AG20443 (cell line): Measurements from ENCODE around the gene ZMYND8.
"Not testable (repeated sequence)": the region's sequence is repeated elsewhere in the genome, so short reads cannot be mapped to it uniquely, and the experiment has no call there.

Source experiments
- DNase-seq: peaks from one replicate; pipeline ENCODE4 v3.0.0; 2012; ENCODE audit warnings: low spot score, mixed read lengths

The ZMYND8 gene

DNA sequence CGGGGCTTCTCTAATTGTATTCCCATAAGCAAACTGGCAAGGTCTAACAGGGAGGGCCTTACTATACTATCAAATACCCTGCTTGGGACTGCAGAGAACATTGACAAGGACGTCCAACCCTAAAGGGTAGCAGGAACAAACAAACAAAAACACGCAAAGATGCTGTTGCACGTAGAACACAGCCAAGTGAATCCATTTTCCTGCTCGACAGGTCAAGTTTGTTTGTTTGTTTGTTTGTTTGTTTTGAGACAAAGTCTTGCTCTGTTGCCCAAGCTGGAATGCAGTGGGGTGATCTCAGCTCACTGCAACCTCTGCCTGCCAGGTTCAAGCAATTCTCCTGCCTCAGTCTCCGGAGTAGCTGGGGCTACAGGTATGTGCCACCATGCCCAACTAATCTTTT lies 91.3 kb downstream of the ZMYND8 start:
- DNase-seq = no peak

DNA sequence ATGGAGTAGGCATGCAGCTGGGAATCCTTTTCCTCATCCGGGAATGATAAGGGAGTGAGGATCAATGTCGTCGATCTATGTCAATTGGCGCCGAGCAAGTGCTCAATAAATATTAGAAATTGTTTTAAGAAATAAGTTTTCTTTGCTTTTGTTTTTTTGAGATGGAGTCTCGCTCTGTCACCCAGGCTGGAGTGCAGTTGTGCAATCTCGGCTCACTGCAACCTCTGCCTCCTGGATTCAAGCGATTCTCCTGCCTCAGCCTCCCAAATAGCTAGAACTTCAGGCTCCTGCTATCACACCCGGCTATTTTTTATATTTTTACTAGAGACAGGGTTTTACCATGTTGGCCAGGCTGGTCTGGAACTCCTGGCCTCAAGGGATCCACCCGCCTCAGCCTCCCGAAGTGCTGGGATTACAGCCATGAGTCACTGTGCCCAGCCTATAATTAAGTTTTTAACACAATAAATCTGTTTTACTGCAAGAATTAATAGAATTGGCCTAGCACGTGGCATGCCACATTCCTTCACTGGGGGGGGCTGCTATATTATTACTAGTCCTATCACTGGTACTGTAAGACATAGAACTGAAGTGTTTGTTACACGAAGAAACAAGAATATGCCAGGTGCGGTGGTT lies 92.2 kb downstream of the ZMYND8 start:
- DNase-seq = not testable (repeated sequence)

DNA sequence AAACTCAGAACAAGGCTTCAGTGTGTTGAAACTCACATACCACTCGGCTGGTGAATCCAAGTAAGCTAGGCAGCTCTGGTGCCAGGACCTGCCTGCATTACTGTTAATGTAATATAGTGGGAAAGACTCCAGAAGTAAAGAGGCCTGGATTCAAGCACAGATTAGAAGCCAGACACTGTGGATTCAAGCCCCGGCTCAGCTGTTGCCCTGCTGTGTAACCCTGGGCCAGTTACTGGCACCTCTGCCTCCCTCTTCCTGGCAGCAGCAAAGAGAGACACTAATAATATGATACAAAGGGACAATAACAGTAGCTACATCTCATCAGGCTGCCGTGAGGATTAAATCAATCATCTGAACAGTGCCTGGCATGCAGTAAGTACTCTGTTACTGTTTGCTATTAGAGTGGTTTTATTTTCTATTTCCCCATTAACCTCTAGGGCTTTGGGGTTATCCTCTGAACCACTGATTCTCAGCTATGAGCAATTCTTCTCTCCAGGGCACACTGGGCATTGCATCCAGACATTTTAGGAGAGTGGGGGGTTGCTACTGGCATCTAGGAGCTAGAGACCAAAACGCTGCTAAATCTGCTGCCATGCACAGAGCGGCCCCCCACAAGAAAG lies 92.9 kb downstream of the ZMYND8 start:
- DNase-seq = no peak

DNA sequence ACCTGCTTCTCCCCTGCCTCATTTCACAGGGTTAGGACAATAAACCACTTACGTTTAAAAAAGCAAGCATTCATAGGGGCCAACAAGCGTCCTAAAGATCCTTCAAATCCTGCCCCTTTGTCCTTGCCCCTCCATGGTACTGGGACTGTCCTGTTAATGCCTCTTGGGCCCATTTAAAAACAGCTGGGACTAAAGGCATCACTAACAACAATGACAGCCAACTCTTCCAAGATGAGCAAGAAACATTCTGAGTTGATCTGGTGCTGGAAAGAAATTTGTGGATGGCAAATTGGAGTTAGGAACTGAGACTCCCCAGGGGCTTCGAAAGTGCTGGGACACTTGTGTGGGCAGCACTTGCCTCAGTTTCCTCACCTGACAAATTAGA lies 93.4 kb downstream of the ZMYND8 start:
- no peak for DNase-seq

DNA sequence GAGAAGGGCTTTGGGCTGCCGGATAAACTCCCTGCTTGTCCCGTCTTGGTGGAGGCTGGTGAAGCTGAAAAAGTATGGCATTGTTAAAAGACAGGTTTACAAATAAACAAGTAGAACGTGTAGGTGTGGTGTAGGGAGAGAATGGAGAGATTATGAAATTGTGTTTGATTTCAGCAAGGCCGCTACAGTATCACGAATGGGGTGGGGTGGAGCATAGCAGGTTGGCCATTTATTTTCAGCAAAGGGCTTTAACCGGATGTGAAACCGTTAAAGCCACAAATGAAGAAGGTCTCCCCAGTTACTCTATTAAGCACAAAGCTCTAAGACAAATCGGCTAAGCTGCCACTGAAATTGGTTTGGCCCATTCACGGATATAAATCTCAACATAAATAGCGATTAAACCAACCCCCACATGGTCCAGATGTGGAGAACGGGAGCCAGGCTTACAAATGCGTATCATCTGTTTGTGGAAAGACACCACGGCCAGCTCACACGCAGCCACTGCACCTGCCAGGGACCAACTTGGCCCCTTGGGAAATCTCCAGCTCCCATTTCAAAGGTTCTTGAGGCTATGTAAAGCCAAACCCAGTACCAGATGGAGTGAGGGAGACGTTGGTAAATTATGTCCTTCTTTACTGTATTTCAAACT lies 94.0 kb downstream of the ZMYND8 start:
- no peak for DNase-seq

DNA sequence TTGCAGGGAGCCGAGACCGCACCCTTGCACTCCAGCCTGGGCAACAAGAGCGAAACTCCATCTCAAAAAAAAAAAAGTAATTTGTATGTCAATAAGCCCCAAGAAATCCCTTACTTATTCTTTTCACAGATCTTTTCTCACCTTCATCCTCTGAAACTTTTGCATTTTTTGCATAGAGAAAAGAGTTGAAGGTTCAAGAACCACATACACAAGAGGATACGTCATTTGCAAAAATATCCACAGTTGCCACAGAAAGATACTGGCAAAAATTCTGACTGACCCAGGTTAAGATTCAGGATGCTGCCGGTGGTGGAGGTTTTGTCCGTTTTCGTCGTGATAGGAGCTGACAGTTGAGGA lies 94.5 kb downstream of the ZMYND8 start:
- no peak for DNase-seq

DNA sequence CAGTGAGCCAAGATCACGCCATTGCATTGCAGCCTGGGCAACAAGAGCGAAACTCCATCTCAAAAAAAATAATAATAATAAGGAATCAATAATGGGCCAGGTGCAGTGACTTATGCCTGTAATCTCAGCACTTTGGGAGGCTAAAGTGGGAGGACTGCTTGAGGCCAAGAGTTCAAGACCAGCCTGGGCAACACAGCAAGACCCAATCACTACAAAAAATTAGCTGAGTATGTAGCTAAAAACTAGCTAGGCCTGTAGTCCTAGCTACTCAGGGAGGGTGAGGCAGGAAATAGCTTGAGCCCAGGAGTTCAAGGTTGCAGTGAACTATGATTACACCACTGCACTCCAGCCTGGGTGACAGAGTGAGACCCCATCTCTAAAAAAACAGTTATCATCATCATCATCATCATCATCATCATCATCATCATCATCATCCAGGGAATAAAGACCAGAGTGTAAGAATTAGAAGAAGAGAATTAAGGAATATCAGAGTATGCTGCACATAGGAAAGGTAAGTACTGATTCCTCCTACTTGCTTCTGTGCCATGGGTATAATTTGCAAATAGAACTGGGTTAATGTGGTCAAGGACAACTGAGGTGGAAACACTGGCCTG lies 95.2 kb downstream of the ZMYND8 start:
- not testable (repeated sequence) for DNase-seq

DNA sequence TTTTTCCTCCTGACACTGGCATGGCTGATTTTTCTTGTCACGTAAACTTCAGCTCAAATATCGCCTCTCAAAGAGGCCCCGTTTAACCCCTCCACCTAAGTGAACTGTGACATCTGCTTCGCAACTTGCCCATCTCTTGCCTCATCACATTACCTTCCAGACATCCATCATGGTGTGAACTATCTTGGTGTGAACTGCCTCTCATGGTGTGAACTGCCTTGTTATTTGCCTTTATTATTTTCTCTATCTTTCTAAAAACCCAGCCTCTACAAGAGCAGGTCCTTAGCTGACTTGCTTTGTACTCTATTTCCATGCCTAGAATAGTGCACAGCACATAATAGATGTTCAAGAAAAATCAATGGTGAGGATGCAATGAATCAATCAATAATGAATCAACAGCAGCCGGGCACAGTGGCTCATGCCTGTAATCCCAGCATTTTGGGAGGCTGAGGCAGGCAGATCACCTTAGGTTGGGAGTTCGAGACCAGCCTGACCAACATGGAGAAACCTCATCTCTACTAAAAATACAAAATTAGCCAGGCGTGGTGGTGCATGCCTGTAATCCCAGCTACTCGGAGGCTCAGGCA lies 95.9 kb downstream of the ZMYND8 start:
- not testable (repeated sequence) for DNase-seq

DNA sequence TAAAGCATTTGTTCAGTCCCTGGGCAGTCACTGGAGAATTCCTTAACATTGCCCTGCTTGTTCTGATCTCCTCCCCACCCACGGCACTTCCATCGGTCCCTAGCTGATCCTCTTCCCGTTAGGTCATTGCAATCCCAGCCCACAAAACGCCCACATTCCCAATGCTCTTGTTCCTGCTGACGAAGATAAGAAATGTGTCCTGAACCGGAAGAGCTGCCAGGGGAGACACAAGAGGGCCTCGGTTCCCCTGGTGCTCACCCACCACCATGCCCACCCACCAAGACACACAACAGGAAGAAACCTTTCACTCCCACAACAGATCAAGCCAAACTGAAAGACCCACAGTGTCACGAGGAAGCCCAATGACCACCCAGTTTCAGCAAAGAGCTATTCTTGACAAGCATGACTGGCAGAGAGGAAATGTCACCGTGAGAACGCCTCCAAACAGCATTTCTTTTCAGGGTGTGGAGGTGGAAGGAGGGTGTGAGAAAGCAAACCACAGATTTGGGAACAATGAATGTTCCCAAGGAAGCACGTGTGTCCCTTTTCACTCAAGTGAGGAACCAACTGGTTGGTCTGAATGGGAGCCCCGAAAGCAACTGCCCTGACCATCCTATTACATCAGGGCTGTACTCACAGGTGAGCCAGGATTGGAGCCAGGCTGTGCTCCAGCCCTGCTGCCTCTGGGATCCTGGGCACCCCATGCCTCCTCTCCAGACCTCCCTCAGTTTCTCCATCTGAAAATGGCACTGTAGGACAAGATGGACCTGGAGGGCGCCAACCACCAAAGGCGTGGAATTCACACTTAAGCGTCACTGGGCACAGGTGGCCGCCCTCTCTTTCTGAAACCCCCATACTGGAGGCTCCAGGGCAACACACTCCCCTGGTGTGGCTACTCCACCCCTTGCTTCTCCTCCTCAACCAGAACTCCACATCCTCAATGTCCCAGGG lies 97.5 kb downstream of the ZMYND8 start:
- DNase-seq = no peak

DNA sequence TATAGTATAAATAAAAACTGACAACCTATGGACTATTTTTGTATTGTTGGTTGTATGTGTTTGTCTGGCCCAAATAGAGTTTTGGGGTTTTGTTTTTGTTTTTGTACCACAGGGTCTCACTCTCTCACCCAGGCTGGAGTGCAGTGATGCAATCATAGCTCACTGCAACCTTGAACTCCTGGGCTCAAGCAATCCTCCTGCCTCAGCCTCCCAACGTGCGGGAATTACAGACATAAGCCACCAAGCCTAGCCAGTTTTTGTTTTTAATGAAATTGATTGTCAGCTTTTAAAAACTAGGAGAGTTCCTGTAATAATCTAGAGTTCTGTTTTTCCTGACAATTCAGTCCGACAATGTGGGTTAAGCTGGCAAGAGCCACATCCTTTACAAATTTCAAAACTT lies 98.7 kb downstream of the ZMYND8 start:
- DNase-seq = no peak

DNA sequence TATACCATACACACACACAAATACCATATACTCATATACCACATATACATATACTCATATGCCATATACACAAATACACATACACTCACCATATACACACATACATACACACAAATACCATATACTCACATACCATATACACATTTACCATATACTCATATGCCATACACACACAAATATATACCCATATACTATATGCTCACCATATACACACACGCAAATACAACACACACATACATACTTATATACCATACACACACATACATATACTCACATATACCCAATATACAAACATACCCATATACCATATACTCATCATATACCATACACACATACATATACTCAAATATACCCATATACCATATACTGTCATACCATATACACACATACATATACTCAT lies 99.2 kb downstream of the ZMYND8 start:
- DNase-seq = no peak

DNA sequence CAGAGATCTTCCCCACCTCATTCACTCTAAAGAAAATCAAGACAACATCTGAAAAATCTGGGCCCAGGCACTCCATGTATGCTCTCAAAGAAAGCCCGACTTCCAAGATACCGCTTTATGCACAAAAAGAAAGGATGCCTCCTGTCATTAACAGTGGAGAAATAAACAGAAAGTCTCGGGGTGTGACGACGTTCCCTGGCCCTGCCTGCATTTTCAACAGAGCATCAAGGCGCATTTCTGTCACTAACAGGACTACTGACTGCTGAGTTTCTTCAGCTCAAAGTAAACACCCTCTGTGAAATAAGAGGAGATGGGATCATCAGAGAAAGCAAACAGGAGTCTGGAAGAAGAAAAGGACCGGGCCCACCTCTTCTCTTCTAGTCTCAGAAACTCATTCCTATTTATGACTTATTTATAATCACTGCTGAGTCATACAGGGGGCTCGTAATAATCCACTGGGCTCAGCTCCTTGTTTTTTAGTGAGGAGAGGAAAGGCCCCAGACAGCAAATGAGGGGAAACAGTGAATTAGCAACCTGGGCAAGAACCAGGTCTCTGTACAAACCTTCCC lies 99.7 kb downstream of the ZMYND8 start:
- peak; percentile 39 for DNase-seq

DNA sequence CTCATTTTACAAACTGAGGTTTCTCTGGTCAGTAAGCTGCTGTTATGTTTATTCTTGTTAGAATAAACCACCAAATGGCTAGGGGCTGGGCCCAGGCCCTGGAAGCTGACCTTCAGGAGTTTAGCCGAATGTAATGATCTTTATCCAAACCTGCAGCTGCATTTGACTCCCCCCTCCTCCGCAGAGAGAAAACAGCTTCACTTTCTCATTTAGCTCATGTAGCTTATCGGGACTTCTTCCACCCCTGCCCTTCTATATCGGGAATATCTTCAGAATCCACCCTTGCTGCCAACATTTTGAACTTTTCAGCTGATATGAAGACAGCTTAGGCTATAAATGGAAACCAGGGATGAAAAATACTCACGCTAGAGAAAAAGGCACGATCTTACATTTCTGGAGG lies 102.6 kb downstream of the ZMYND8 start:
- no peak for DNase-seq

DNA sequence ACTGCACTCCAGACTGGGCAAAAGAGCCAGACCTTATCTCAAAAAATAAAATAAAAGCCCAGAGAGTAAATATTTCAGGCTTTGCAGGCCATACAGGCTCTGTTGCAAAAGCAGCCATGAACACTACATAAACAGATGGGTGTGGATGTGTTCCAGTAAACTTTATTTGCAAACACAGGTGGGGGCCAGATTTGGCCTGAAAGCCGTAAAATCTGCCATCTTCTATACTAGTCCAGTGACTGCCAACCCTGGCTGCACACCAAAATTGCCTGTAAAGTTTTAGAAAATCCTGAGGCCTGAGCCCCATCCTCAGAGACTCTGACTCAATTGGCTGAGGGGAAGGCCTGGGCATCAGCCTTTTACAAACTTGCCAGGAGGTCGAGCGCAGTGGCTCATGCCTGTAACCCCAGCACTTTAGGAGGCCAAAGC lies 103.6 kb downstream of the ZMYND8 start:
- no peak for DNase-seq

DNA sequence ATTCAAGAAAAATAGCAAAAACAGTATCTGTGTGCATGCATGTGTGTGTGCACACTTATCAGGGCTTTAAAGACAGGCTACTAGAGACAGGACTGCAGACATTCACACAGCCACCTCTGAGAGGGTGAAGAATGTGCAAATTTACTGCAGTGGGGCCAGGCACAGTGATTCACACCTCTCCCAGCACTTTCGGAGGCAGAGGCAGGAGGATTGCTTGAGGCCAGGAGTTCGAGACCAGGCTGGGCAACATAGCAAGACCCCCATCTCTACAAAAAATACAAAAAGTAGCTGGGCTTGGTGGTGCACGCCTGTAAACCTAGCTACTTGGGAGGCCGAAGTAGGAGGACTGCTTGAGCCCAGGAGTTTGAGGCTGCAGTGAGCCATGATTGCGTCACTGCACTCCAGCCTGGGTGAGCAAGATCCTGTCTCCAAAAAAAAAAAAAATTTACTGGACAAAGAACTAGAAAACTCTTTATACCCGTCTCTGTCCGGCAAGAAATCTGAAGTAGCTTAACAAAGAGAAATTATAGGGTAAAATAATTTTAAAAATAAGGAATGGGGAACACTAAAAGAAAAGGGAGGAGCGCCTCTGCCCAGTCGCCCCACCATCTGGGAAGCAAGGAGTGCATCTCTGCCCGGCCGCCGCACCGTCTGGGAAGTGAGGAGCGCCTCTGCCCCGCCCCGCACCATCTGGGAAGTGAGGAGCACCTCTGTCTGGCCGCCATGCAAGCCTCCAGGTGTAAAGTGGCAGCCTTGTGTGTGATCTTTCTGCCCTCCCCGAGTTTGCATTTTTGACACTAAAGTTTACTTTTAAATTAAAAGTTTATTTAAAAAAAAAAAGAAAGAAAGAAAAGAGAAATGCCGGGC lies 105.1 kb downstream of the ZMYND8 start:
- DNase-seq = no peak

DNA sequence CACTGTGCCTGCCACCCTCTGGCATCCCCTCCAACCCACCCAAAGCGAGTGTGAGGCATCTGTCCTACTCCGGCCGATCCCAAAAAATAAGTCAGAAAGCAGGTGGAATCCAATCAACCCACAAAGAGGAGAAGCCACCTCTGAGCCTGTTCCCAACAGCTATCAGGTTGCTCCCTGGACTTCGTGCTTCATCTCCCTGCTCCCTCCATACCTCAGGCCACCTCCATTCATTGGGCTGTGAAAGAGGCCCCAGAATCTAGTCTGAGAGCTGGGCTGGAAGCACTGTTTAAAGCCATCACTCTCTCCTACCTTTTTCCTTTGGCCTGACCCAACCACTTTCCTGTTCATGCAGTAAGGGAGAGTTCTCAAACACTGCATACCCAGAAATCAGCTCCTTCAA lies 106.1 kb downstream of the ZMYND8 start:
- no peak for DNase-seq

DNA sequence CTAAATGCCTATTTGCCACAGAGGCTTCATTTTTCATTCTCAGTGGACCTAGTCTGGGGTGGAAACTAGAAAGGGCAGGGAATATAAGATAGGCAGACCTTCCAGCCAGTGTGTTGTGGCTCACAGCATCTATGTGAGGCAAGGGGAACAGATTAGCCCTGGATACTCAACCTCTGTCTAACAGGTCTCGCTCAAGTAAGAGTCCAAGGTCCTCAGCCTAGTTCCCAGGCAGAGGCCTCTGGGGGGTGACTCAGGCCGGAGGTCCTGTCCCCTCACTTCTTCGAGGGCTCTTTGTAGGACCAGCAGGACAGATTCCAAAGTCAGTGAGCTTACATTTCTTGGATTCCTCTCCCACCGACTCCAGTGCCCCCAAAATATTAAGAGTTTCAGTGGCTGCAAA lies 106.6 kb downstream of the ZMYND8 start:
- no peak for DNase-seq

DNA sequence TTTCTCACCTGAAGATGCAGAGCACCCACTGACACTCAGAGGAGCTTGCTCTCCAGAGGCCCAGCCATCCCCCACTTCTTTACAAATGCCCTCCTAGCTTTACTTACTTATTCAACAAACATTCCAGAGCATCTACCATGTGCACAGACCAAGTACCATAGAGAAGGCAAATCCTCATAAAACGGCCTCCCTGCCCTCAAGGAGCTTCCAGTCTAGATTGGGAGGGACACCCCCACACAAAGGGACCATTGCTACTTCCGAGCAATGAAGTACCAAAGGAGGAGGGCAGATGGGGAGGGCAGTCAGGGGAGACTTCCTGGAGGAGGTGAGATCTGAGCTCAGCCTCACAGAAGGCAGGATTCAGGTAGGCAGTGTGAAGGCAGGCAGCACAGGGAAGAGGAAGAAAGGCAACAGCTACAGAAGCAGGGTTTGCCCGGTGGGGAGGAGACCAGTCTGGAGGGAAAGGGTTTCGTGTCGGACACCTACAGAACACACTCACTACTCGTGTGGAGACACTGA lies 108.0 kb downstream of the ZMYND8 start:
- no peak for DNase-seq

DNA sequence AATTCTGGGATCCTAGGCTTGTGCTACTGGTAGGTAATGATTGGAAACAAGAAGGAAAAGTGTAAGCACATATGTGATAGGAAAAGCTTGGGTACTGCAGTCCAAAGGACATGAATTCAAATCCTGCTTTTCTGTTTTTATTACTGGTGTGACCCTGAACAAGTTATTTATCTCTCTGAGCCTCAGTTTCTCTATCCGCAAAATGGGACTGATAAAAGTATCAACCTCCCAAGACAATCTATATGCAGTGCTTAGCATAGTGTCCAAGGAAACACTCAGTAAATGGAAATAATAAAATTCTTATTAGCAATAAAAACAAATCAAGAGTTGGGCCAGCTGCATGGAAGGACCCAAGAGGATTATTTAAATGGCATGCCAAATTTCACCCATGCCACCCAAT lies 108.5 kb downstream of the ZMYND8 start:
- no peak for DNase-seq

DNA sequence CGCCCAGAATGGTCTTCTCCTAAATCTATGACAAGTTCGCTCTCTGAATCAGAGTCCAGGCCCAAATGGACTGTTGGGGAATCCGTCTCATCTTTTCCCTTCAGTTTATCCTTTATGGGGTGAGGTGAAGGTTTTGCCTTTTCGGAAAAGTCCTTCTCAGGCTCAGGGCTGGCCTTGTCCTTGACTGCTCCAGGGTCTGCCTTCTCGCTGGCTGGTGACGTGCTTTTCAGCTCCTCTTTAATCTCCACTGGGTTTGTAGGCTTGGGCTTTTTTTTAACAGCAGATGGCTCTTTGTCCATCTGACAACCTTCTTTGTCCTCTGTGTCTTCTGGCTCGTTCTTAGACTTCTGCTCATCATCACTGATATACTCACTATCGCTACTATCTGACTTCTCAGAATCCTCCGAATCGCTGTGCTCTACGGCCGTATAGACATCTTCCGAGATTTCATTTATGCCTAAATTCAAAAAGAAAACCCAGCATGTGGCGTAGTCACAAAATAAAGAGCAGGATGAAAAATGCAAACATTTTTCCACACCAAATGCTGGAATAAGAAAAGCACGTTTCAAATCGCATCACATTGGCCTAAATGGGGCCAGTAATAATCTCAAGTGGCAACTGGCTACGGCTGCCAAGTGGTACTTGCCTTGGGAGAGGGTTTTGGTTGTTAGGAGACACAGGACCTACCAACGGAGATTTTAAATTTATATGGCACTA lies 110.3 kb downstream of the ZMYND8 start:
- DNase-seq = no peak
